Esophagus muscularis mucosa (tissue), 4 donors: Measurements from ENCODE around the gene UBALD1. TPM values are rescaled to one million over a fixed set of nuclear protein-coding genes. Genes with fewer than 3 reads are reported as not detected.

Source experiments
- DNase-seq: peaks from one replicate; pipeline ENCODE4 v3.0.0-alpha.2; 2017; ENCODE audit errors: extremely low spot score
- H3K27ac ChIP-seq, 4 donors: fragments of 200-600 bp; sonication (generic); replicated peaks in 1 of 4; 1 replicate in 3 of 4; 2 replicates in 1 of 4; pipeline ENCODE4 v1.5.1; 2016 to 2019; ENCODE audit warnings: mild to moderate bottlenecking in 1 of 4
- H3K27me3 ChIP-seq, 4 donors: fragments of 200-600 bp; sonication (generic); one replicate each; pipeline versions ENCODE4 v1.5.1 to v1.6.0; 2016 to 2019
- H3K36me3 ChIP-seq, 4 donors: fragments of 200-600 bp; sonication (generic); one replicate each; pipeline ENCODE4 v1.5.1; 2016 to 2019
- H3K4me1 ChIP-seq, 4 donors: fragments of 200-600 bp; sonication (generic); one replicate each; pipeline ENCODE4 v1.5.1; 2016 to 2019
- H3K4me3 ChIP-seq, 4 donors: fragments of 200-600 bp; sonication (generic); 1 replicate in 2 of 4; 2 replicates in 2 of 4; pipeline ENCODE4 v1.5.1; 2016 to 2019; ENCODE audit warnings: mild to moderate bottlenecking in 4 of 4, moderate library complexity in 1 of 4
- H3K9me3 ChIP-seq, 4 donors: fragments of 200-600 bp; sonication (generic); 1 replicate in 3 of 4; 2 replicates in 1 of 4; pipeline ENCODE4 v1.5.1; 2016 to 2019
- CTCF ChIP-seq, 3 experiments: fragments of 200-600 bp in 2 of 3; fragments of 450-650 bp in 1 of 3; sonication (generic) in 2 of 3; IDR thresholded peaks; one replicate each; pipeline ENCODE4 v1.5.1; 2017 to 2019; ENCODE audit warnings: antibody characterized with exemption in 3 of 3, mild to moderate bottlenecking in 2 of 3, moderate library complexity in 1 of 3
- EP300 ChIP-seq: sonication (generic); formaldehyde crosslinking; IDR thresholded peaks from one replicate; pipeline ENCODE4 v1.6.1; 2017; ENCODE audit warnings: antibody characterized with exemption
- POLR2A ChIP-seq: fragments of 450-650 bp; IDR thresholded peaks from one replicate; pipeline ENCODE4 v1.6.1; 2017; ENCODE audit warnings: antibody characterized with exemption, moderate library complexity, mild to moderate bottlenecking, low read depth
- POLR2AphosphoS5 ChIP-seq, 2 donors: sonication (generic); formaldehyde crosslinking; IDR thresholded peaks; one replicate each; pipeline ENCODE4 v1.6.1; 2017; ENCODE audit warnings: antibody characterized with exemption in 2 of 2
- WGBS: methylation state at CpG from one replicate; pipeline ENCODE4 v1.1.5; 2018; 5-methylcytosine and 5-hydroxymethylcytosine counted together
- intact Hi-C: fragments of 100-400 bp; cut with DNase I; formaldehyde crosslinking; loops from one replicate; pipeline ENCODE4 v1.15.1; 2023
- total RNA-seq, 4 donors: library from RNA; depleted of rRNA; stranded (reverse); fragments of >200 nt; gene quantifications; one replicate each; pipeline versions ENCODE4 v1.1.0 to v1.2.1, GENCODE V29; 2016

UBALD1 gene
- total RNA-seq, 4 donors from 2014 or later: 11.2 to 34.6 (median 17.9) TPM

- no peak overlapping the region for H3K4me3 ChIP-seq
- WGBS: 70% methylated on average over 15 of the region's 15 CpGs
- H3K27me3 ChIP-seq: no peaks in the 10 kb centered on the region
- TF ChIP-seq CTCF (IDR thresholded peaks at IDR 0.05) (no peak), POLR2A (no peak), POLR2AphosphoS5 (IDR thresholded peaks at IDR 0.05) (no peak), EP300 (no peak)
- no peak overlapping the region for H3K27ac ChIP-seq
- no peaks in the 10 kb centered on the region for H3K36me3 ChIP-seq
- no peaks in the 10 kb centered on the region for H3K9me3 ChIP-seq
- no peak for DNase-seq
- no peaks in the 10 kb centered on the region for H3K4me1 ChIP-seq
- intact Hi-C loops: no loop called here
These were observed 43.9 kb downstream of the UBALD1 start for GRCh38 chr16:4570688-4571321.

- intact Hi-C loops: no loop called here
- 75% methylated on average over 6 of the region's 6 CpGs for WGBS
- TF ChIP-seq EP300 (no peak), POLR2AphosphoS5 (IDR thresholded peaks at IDR 0.05) (no peak), CTCF (IDR thresholded peaks at IDR 0.05) (no peak), POLR2A (no peak)
These were observed 44.6 kb downstream of the UBALD1 start for GRCh38 chr16:4570086-4570485.

GRCh38 chr16:4566144-4566543, 48.5 kb downstream of the UBALD1 start:
- Histone ChIP-seq H3K27me3 (no peaks in the 10 kb centered on the region), H3K27ac (no peak overlapping the region), H3K36me3 (no peaks in the 10 kb centered on the region), H3K4me1 (no peaks in the 10 kb centered on the region), H3K4me3 (no peak overlapping the region), H3K9me3 (no peaks in the 10 kb centered on the region)
- no peak for DNase-seq
- 89% methylated on average over 3 of the region's 3 CpGs for WGBS
- no peak for TF ChIP-seq EP300
- no peak for TF ChIP-seq POLR2A
- no peak for TF ChIP-seq POLR2AphosphoS5 (IDR thresholded peaks at IDR 0.05)
- TF ChIP-seq CTCF (IDR thresholded peaks at IDR 0.05): no peak
- intact Hi-C loops: no loop called here

More at GRCh38 chr16:4570086-4570485, 44.6 kb downstream of the UBALD1 start:
- H3K4me1 ChIP-seq: no peaks in the 10 kb centered on the region
- no peaks in the 10 kb centered on the region for H3K27me3 ChIP-seq
- no peaks in the 10 kb centered on the region for H3K36me3 ChIP-seq
- no peak for DNase-seq
- H3K9me3 ChIP-seq: no peaks in the 10 kb centered on the region
- no peak overlapping the region for H3K27ac ChIP-seq
- H3K4me3 ChIP-seq: no peak overlapping the region

GRCh38 chr16:4564661-4565267, 49.9 kb downstream of the UBALD1 start:
- no peak overlapping the region for H3K27ac ChIP-seq
- no peaks in the 10 kb centered on the region for H3K27me3 ChIP-seq
- 91% methylated on average over 17 of the region's 18 CpGs for WGBS
- DNase-seq: no peak
- TF ChIP-seq CTCF (IDR thresholded peaks at IDR 0.05): no peak
- no peaks in the 10 kb centered on the region for H3K9me3 ChIP-seq
- no peaks in the 10 kb centered on the region for H3K4me1 ChIP-seq
- H3K36me3 ChIP-seq: no peaks in the 10 kb centered on the region
- no peak overlapping the region for H3K4me3 ChIP-seq
- intact Hi-C loops: no loop called here

GRCh38 chr16:4561596-4561995, 53.1 kb downstream of the UBALD1 start:
- Histone ChIP-seq H3K9me3 (no peaks in the 10 kb centered on the region), H3K27ac (no peak overlapping the region), H3K27me3 (no peaks in the 10 kb centered on the region), H3K36me3 (no peaks in the 10 kb centered on the region), H3K4me1 (no peaks in the 10 kb centered on the region), H3K4me3 (no peak overlapping the region)
- intact Hi-C loops: no loop called here
- 77% methylated on average over 8 of the region's 9 CpGs for WGBS
- no peak for DNase-seq
- TF ChIP-seq POLR2AphosphoS5 (IDR thresholded peaks at IDR 0.05) (no peak), CTCF (IDR thresholded peaks at IDR 0.05) (no peak), EP300 (no peak), POLR2A (no peak)
